Colonic mucosa (tissue), 4 donors: ENCODE measurements around the gene KPNA6. TPM values are rescaled to one million over a fixed set of nuclear protein-coding genes. Genes with fewer than 3 reads are reported as not detected.
"Not testable (repeated sequence)": the region's sequence is repeated elsewhere in the genome, so short reads cannot be mapped to it uniquely, and the experiment has no call there.

ENCODE experiments used
- DNase-seq: peaks from one replicate; pipeline ENCODE4 v3.0.0-alpha.2; 2020
- H3K27ac ChIP-seq: fragments of 200-600 bp; one replicate; pipeline ENCODE4 v1.8.0; 2021
- H3K27me3 ChIP-seq: fragments of 200-600 bp; one replicate; pipeline ENCODE4 v1.8.0; 2021
- H3K36me3 ChIP-seq: fragments of 200-600 bp; one replicate; pipeline ENCODE4 v1.8.0; 2021
- H3K4me1 ChIP-seq: fragments of 200-600 bp; one replicate; pipeline ENCODE4 v1.8.0; 2021; ENCODE audit warnings: mild to moderate bottlenecking
- H3K4me3 ChIP-seq: fragments of 200-600 bp; one replicate; pipeline ENCODE4 v1.8.0; 2021
- H3K9ac ChIP-seq, 2 donors: one replicate each; pipeline ENCODE4 v1.7.0; 2013; ENCODE audit warnings: control low read depth in 2 of 2, low read depth in 2 of 2, low read length in 2 of 2
- H3K9me3 ChIP-seq: fragments of 200-600 bp; one replicate; pipeline ENCODE4 v1.8.0; 2021
- intact Hi-C: fragments of 100-400 bp; cut with DNase I; formaldehyde crosslinking; loops from one replicate; pipeline ENCODE4 v1.14.1; 2022
- total RNA-seq, 2 donors: library from RNA; stranded (reverse); fragmentation: NEBNext Ultra II Directional in 1 of 2; extraction: Animal tissue kit (Norgen Biotek cat#: 25700) in 1 of 2; gene quantifications; one replicate each; pipeline ENCODE4 v1.2.1, GENCODE V29; 2021
- TF ChIP-seq, protein P1 (sequence below): fragments of 200-600 bp; IDR thresholded peaks from one replicate; pipeline ENCODE4 v1.8.0; 2022; ENCODE audit warnings: antibody characterized with exemption, mild to moderate bottlenecking
- donor health status: healthy.
- donor health status: DM: no; HTN: no; CAD: no.
- donor health status: DM: no; HTN: no; CAD: no.

Gene KPNA6
- total RNA-seq, 2 donors from 2014 or later: 56.7 to 66.9 TPM

DNA sequence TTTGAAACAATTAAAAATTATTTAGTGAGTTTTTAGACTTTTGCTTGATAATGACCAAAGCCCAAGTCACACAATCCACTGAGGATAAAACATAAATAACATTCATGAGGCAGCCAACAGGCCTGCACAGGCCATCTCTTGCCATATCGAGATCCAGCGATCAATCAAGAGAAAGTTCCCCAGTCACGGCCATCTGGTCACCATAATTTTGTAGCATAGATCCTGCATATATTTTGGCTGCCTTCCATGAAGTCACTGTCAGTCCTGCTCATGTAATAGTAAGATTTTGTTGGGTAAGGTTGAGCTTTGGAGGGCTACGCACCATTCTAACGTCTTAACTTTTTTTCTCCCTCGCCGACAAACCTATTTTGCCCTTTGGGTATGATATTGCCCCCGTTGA is 17.5 kb downstream of the KPNA6 start:
- H3K27me3 ChIP-seq: no peaks in the 10 kb centered on the region
- H3K36me3 ChIP-seq: no peaks in the 10 kb centered on the region
- intact Hi-C loops: no loop called here
- H3K9me3 ChIP-seq: no peaks in the 10 kb centered on the region
- DNase-seq: no peak
- no peaks in the 10 kb centered on the region for H3K4me1 ChIP-seq
- TF ChIP-seq, protein P1, sequence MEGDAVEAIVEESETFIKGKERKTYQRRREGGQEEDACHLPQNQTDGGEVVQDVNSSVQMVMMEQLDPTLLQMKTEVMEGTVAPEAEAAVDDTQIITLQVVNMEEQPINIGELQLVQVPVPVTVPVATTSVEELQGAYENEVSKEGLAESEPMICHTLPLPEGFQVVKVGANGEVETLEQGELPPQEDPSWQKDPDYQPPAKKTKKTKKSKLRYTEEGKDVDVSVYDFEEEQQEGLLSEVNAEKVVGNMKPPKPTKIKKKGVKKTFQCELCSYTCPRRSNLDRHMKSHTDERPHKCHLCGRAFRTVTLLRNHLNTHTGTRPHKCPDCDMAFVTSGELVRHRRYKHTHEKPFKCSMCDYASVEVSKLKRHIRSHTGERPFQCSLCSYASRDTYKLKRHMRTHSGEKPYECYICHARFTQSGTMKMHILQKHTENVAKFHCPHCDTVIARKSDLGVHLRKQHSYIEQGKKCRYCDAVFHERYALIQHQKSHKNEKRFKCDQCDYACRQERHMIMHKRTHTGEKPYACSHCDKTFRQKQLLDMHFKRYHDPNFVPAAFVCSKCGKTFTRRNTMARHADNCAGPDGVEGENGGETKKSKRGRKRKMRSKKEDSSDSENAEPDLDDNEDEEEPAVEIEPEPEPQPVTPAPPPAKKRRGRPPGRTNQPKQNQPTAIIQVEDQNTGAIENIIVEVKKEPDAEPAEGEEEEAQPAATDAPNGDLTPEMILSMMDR: no peak
- H3K27ac ChIP-seq: no peak overlapping the region
- H3K9ac ChIP-seq: no peak overlapping the region
- no peak overlapping the region for H3K4me3 ChIP-seq

DNA sequence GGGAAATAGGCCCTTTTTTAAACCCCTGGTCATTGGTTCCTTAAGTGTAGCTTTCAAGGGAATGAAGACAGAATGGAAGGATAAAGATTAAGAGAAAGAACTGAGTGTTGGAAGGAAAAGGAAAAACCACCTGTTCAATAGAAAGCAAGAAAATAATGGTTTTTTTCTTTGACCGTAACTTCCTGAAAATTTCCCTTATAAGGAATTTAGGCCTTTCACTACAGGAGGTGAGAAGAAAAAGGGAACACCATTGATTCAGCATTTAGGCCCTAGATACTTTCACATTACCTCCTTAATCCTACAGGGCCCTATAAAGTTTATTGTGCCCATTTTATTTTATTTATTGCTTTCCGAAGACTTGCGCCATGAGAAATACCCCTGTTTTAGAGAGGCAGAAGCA is 18.9 kb downstream of the KPNA6 start:
- Histone ChIP-seq H3K27ac (no peak overlapping the region), H3K9ac (no peak overlapping the region), H3K36me3 (no peaks in the 10 kb centered on the region), H3K9me3 (no peaks in the 10 kb centered on the region), H3K4me3 (no peak overlapping the region), H3K27me3 (no peaks in the 10 kb centered on the region), H3K4me1 (no peaks in the 10 kb centered on the region)
- intact Hi-C loops: no loop called here
- DNase-seq: no peak
- TF ChIP-seq, protein P1: no peak

DNA sequence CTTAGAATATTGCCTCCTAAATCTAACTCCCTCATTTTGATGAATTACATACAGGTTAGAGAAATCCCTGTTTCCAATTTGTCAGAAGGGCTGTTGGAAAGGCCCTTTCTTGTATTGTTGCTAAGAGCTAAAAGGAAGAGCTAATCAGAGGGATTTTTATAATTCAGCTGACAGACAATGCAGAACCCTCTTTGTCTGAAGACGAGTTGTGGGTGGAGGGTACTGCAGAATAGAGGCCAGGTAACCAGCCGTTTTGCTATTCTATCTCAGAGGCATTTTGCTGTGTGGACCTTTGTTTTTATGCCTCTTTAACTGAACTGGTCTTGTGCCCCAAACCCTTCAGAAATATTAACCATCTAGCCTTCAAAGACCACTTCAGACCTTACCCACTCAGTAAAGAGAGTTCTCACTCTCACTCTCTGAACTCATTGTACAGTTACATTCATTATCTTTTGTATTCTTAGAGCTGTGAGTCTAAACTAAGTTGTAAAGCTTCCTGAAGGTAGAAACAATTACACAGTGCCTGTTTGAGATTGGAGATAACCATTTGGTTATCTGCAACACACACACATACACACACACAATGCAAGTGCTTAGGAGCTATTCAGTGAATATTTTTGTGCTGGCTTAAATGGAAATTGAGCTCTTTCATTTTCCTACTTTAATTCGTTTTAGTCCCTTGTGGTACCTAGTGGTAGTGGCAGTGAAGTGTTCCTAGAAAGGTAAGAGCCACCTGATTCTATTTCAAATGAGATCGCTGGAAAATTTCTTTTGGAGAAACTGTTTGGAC is 19.7 kb downstream of the KPNA6 start:
- Histone ChIP-seq H3K4me1 (no peaks in the 10 kb centered on the region), H3K9me3 (no peaks in the 10 kb centered on the region), H3K36me3 (no peaks in the 10 kb centered on the region), H3K9ac (no peak overlapping the region), H3K27me3 (no peaks in the 10 kb centered on the region), H3K4me3 (no peak overlapping the region), H3K27ac (no peak overlapping the region)
- TF ChIP-seq, protein P1: no peak
- intact Hi-C loops: no loop called here
- DNase-seq: no peak

DNA sequence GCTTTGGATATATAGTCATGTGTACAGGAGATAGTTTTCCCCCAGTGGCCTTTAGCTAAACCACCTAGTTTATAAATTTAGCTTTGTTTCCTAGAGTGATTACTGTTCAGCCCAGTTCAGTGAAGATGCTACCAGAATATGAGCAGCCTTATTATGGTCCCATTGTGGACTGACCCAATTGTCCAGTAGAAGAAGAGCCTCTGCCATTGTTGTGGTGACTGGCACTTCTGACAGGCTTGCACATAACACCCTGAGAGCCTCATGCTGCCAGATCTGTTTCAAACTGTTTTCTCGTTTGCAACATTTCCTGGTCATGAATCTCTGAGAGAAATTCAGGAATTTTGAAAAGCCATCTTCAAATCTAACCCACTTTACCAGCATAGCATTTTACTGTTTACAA is 20.6 kb downstream of the KPNA6 start:
- Histone ChIP-seq H3K27ac (no peak overlapping the region), H3K9ac (no peak overlapping the region), H3K9me3 (no peaks in the 10 kb centered on the region), H3K27me3 (no peaks in the 10 kb centered on the region), H3K4me3 (no peak overlapping the region), H3K36me3 (no peaks in the 10 kb centered on the region), H3K4me1 (no peaks in the 10 kb centered on the region)
- intact Hi-C loops: no loop called here
- DNase-seq: no peak
- TF ChIP-seq, protein P1: no peak

DNA sequence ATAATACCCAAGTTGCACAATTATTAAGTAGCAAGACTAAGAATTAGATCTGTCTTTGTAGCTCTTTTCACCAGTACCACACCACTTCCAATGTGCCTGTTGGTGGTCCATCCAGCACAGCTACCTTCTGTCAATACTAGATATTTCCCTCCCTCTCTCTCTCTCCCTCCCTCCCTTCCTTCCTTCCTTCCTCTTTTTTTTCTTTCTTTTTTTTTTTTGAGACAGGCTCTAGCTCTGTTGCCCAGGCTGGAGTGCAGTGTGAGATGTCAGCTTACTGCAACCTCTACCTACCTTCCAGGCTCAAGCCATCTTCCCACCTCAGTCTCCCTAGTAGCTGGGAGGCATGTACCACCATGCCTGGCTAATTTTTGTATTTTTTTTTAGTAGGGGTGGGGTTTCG is 21.1 kb downstream of the KPNA6 start:
- intact Hi-C loops: no loop called here
- Histone ChIP-seq H3K4me1 (no peaks in the 10 kb centered on the region), H3K36me3 (no peaks in the 10 kb centered on the region), H3K27me3 (no peaks in the 10 kb centered on the region), H3K27ac (no peak overlapping the region), H3K9ac (no peak overlapping the region), H3K4me3 (no peak overlapping the region), H3K9me3 (no peaks in the 10 kb centered on the region)
- DNase-seq: no peak
- TF ChIP-seq, protein P1: no peak

DNA sequence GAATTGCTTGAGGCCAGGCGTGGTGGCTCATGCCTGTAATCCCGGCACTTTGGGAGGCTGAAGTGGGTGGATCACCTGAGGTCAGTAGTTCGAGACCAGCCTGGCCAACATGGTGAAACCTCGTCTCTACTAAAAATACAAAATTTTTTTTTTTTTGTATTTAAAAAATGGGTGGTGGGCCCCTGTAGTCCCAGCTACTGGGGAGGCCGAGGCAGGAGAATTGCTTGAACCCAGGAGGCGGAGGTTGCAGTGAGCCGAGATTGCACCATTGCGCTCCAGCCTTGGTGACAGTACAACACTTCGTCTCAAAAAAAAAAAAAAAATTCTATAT is 26.1 kb downstream of the KPNA6 start:
- H3K4me1 ChIP-seq, H3K9ac ChIP-seq, H3K4me3 ChIP-seq, H3K27me3 ChIP-seq, H3K27ac ChIP-seq, intact Hi-C loops, H3K36me3 ChIP-seq, DNase-seq, H3K9me3 ChIP-seq: not testable (repeated sequence)
